Measurements from ENCODE around the gene CLIC5. TPM values are rescaled to one million over a fixed set of nuclear protein-coding genes. Genes with fewer than 3 reads are reported as not detected.

CLIC5 gene
- polyA plus RNA-seq, 1 donor from 2014 or later: 0.22 TPM

- no peak overlapping the region for H3K4me2 ChIP-seq (ENCODE audit: low read length)
- H3K9me2 ChIP-seq (ENCODE audit: insufficient read depth, low read length): no peaks in the 10 kb centered on the region
- no peak overlapping the region for H3K4me3 ChIP-seq (ENCODE audit: low read length)
- no peaks in the 10 kb centered on the region for H4K20me1 ChIP-seq (ENCODE audit: insufficient read depth)
- no peaks in the 10 kb centered on the region for H3K79me2 ChIP-seq (replicated peaks; ENCODE audit: insufficient read depth, low read length)
- H3K36me3 ChIP-seq (ENCODE audit: insufficient read depth, low read length): no peaks in the 10 kb centered on the region
- no peak overlapping the region for H3K27ac ChIP-seq (ENCODE audit: low read length)
- no peak overlapping the region for H3K9ac ChIP-seq (ENCODE audit: low read length)
- TF ChIP-seq EP300 (conservative IDR thresholded peaks at IDR 0.05; ENCODE audit: poor library complexity, severe bottlenecking): no peak
- TF ChIP-seq EZH2 (IDR thresholded peaks at IDR 0.05; ENCODE audit: borderline replicate concordance, insufficient read depth, low read length, poor library complexity, severe bottlenecking): no peak
- no peak for TF ChIP-seq SMC3 (conservative IDR thresholded peaks at IDR 0.05; ENCODE audit: poor library complexity)
- TF ChIP-seq RAD21 (conservative IDR thresholded peaks at IDR 0.05): no peak
- no peak for TF ChIP-seq MXI1 (conservative IDR thresholded peaks at IDR 0.05; ENCODE audit: poor library complexity, severe bottlenecking)
- TF ChIP-seq TAF1 (IDR thresholded peaks at IDR 0.05; ENCODE audit: low read depth): no peak
- TF ChIP-seq, protein P1, sequence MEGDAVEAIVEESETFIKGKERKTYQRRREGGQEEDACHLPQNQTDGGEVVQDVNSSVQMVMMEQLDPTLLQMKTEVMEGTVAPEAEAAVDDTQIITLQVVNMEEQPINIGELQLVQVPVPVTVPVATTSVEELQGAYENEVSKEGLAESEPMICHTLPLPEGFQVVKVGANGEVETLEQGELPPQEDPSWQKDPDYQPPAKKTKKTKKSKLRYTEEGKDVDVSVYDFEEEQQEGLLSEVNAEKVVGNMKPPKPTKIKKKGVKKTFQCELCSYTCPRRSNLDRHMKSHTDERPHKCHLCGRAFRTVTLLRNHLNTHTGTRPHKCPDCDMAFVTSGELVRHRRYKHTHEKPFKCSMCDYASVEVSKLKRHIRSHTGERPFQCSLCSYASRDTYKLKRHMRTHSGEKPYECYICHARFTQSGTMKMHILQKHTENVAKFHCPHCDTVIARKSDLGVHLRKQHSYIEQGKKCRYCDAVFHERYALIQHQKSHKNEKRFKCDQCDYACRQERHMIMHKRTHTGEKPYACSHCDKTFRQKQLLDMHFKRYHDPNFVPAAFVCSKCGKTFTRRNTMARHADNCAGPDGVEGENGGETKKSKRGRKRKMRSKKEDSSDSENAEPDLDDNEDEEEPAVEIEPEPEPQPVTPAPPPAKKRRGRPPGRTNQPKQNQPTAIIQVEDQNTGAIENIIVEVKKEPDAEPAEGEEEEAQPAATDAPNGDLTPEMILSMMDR (IDR thresholded peaks at IDR 0.05; ENCODE audit: poor library complexity, severe bottlenecking): no peak
- no peak for TF ChIP-seq REST (IDR thresholded peaks at IDR 0.05; ENCODE audit: borderline replicate concordance)
- TF ChIP-seq POLR2AphosphoS5 (IDR thresholded peaks at IDR 0.05): no peak
- no peaks in the 10 kb centered on the region for H3K27me3 ChIP-seq (ENCODE audit: insufficient read depth, low read depth, low read length)
- no peaks in the 10 kb centered on the region for H3F3A ChIP-seq (ENCODE audit: insufficient read depth, low read length, poor library complexity, severe bottlenecking)
- H3K9me3 ChIP-seq (ENCODE audit: low read length): no peaks in the 10 kb centered on the region
- no peak overlapping the region for H2AFZ ChIP-seq (ENCODE audit: low read depth, low read length)
Measured at GRCh38 chr6:45832063-45832462, 183.6 kb downstream of the CLIC5 start.

Small RNA genes lying within 50 kb of the gene (small RNA-seq; reads per million reads assigned to genes)
- 0 reads per million in 3 experiments for gene RNU6-754P

Other genes starting within 250 kb of the CLIC5 start
- 19.7 and 24.0 TPM in 2 replicates for gene ENPP4, start 114.1 kb upstream of the CLIC5 start, polyA plus RNA-seq
- 1.1 and 1.2 TPM in 2 replicates for gene ENPP5, start 155.1 kb upstream of the CLIC5 start, polyA plus RNA-seq